Measurements from ENCODE around the gene GALNTL6.

GALNTL6 gene

GRCh38 chr4:173009129-173009823 lies 1196.1 kb downstream of the GALNTL6 start:
- DNase-seq (ENCODE audit: low spot score): no peak
- in situ Hi-C loops (cut with MboI; ENCODE audit: low sequenced_read_pairs, unreplicated experiment): no loop called here
- no peak for TF ChIP-seq CTCF (IDR thresholded peaks at IDR 0.05; ENCODE audit: borderline replicate concordance, control extremely low read depth, extremely low read depth, insufficient read depth, missing control alignments)

GRCh38 chr4:173012608-173013007 lies 1199.4 kb downstream of the GALNTL6 start:
- no peak for DNase-seq (ENCODE audit: low spot score)
- TF ChIP-seq CTCF (IDR thresholded peaks at IDR 0.05; ENCODE audit: borderline replicate concordance, control extremely low read depth, extremely low read depth, insufficient read depth, missing control alignments): no peak
- in situ Hi-C loops (cut with MboI; ENCODE audit: low sequenced_read_pairs, unreplicated experiment): loop anchor here (10.0 kb wide), 1 partner anchor 402 kb away; no protein-coding TSS in a partner anchor

- in situ Hi-C loops (cut with MboI; ENCODE audit: low sequenced_read_pairs, unreplicated experiment): loop anchor here (10.0 kb wide), 1 partner anchor 401 kb away; no protein-coding TSS in a partner anchor
- TF ChIP-seq CTCF (IDR thresholded peaks at IDR 0.05; ENCODE audit: borderline replicate concordance, control extremely low read depth, extremely low read depth, insufficient read depth, missing control alignments): peak; percentile 56
- DNase-seq (ENCODE audit: low spot score): peak; percentile 61
These were observed 1200.2 kb downstream of the GALNTL6 start for GRCh38 chr4:173013232-173013930.

GRCh38 chr4:173014113-173014558 lies 1200.9 kb downstream of the GALNTL6 start:
- no peak for TF ChIP-seq CTCF (IDR thresholded peaks at IDR 0.05; ENCODE audit: borderline replicate concordance, control extremely low read depth, extremely low read depth, insufficient read depth, missing control alignments)
- in situ Hi-C loops (cut with MboI; ENCODE audit: low sequenced_read_pairs, unreplicated experiment): loop anchor here (10.0 kb wide), 1 partner anchor 401 kb away; no protein-coding TSS in a partner anchor
- DNase-seq (ENCODE audit: low spot score): no peak

GRCh38 chr4:173014836-173015235 lies 1201.6 kb downstream of the GALNTL6 start:
- no peak for DNase-seq (ENCODE audit: low spot score)
- in situ Hi-C loops (cut with MboI; ENCODE audit: low sequenced_read_pairs, unreplicated experiment): loop anchor here (5.0 to 10.0 kb wide), 2 partner anchors 242 to 400 kb away; no protein-coding TSS in a partner anchor
- no peak for TF ChIP-seq CTCF (IDR thresholded peaks at IDR 0.05; ENCODE audit: borderline replicate concordance, control extremely low read depth, extremely low read depth, insufficient read depth, missing control alignments)

GRCh38 chr4:173017802-173018201 lies 1204.6 kb downstream of the GALNTL6 start:
- DNase-seq (ENCODE audit: low spot score): no peak
- no peak for TF ChIP-seq CTCF (IDR thresholded peaks at IDR 0.05; ENCODE audit: borderline replicate concordance, control extremely low read depth, extremely low read depth, insufficient read depth, missing control alignments)
- in situ Hi-C loops (cut with MboI; ENCODE audit: low sequenced_read_pairs, unreplicated experiment): loop anchor here (5.0 to 10.0 kb wide), 2 partner anchors 239 to 397 kb away; no protein-coding TSS in a partner anchor

Measured in GM13976 (cell line).